ENCODE measurements around the gene CELF5.
"Not testable (repeated sequence)": the region's sequence is repeated elsewhere in the genome, so short reads cannot be mapped to it uniquely, and the experiment has no call there.

Gene CELF5

GRCh38 chr19:3274245-3274941 lies 49.9 kb downstream of the CELF5 start:
- DNase-seq (ENCODE audit: low read depth) = no peak

GRCh38 chr19:3274942-3275582 lies 50.6 kb downstream of the CELF5 start:
- DNase-seq (ENCODE audit: low read depth) = no peak

GRCh38 chr19:3275583-3276340 lies 51.3 kb downstream of the CELF5 start:
- peak; percentile 86 for DNase-seq (ENCODE audit: low read depth)

- DNase-seq (ENCODE audit: low read depth) = no peak
These were observed 51.9 kb downstream of the CELF5 start for GRCh38 chr19:3276341-3276799.

- DNase-seq (ENCODE audit: low read depth) = no peak
These were observed 53.2 kb downstream of the CELF5 start for GRCh38 chr19:3277649-3278048.

- DNase-seq (ENCODE audit: low read depth) = no peak
These were observed 53.8 kb downstream of the CELF5 start for GRCh38 chr19:3278294-3278693.

- DNase-seq (ENCODE audit: low read depth) = no peak
These were observed 54.3 kb downstream of the CELF5 start for GRCh38 chr19:3278749-3279148.

- DNase-seq (ENCODE audit: low read depth) = no peak
These were observed 54.8 kb downstream of the CELF5 start for GRCh38 chr19:3279306-3279705.

- DNase-seq (ENCODE audit: low read depth) = no peak
These were observed 56.6 kb downstream of the CELF5 start for GRCh38 chr19:3281026-3281425.

GRCh38 chr19:3282155-3282554 lies 57.7 kb downstream of the CELF5 start:
- no peak for DNase-seq (ENCODE audit: low read depth)

GRCh38 chr19:3282564-3282963 lies 58.1 kb downstream of the CELF5 start:
- no peak for DNase-seq (ENCODE audit: low read depth)

GRCh38 chr19:3283246-3283751 lies 58.8 kb downstream of the CELF5 start:
- no peak for DNase-seq (ENCODE audit: low read depth)

GRCh38 chr19:3283886-3284657 lies 59.6 kb downstream of the CELF5 start:
- no peak for DNase-seq (ENCODE audit: low read depth)

GRCh38 chr19:3284759-3285646 lies 60.5 kb downstream of the CELF5 start:
- peak; percentile 97 for DNase-seq (ENCODE audit: low read depth)

- DNase-seq (ENCODE audit: low read depth) = no peak
These were observed 61.3 kb downstream of the CELF5 start for GRCh38 chr19:3285647-3286176.

GRCh38 chr19:3287814-3288213 lies 63.4 kb downstream of the CELF5 start:
- no peak for DNase-seq (ENCODE audit: low read depth)

- DNase-seq (ENCODE audit: low read depth) = not testable (repeated sequence)
These were observed 64.0 kb downstream of the CELF5 start for GRCh38 chr19:3288437-3288836.

- no peak for DNase-seq (ENCODE audit: low read depth)
These were observed 65.6 kb downstream of the CELF5 start for GRCh38 chr19:3289971-3290569.

GRCh38 chr19:3290858-3291257 lies 66.4 kb downstream of the CELF5 start:
- DNase-seq (ENCODE audit: low read depth) = not testable (repeated sequence)

- DNase-seq (ENCODE audit: low read depth) = no peak
These were observed 67.2 kb downstream of the CELF5 start for GRCh38 chr19:3291644-3292043.
